ENCODE results near the gene SMAD7. TPM values are rescaled to one million over a fixed set of nuclear protein-coding genes. Genes with fewer than 3 reads are reported as not detected.

Gene SMAD7
- total and polyA plus RNA-seq, 10 of the 15 experiments (the other 5 are each of a cell fraction or from before 2014, with no cell fraction given), result 1.3 to 22.5 (median 8.0) TPM

- Histone ChIP-seq H3K36me3 (ENCODE audit: control insufficient read depth in 2 of 2, insufficient read depth in 2 of 2, low read length in 1 of 2) (no peaks in the 10 kb centered on the region), H2AFZ (ENCODE audit: control insufficient read depth, low read depth, low read length) (no peak overlapping the region), H4K20me1 (ENCODE audit: control insufficient read depth, insufficient read depth) (no peaks in the 10 kb centered on the region), H3K4me1 (ENCODE audit: control insufficient read depth, insufficient read depth, low read length) (no peaks in the 10 kb centered on the region), H3K27me3 (replicated peaks in 1 of 2; ENCODE audit: control insufficient read depth in 2 of 2, insufficient read depth in 2 of 2, low read length in 1 of 2) (peaks cover 0 to 3% of the 10 kb centered on the region in 2 experiments; a peak in 1 of 4 replicates), H3K4me2 (ENCODE audit: control insufficient read depth, insufficient read depth) (no peak overlapping the region), H3K27ac (ENCODE audit: control insufficient read depth, insufficient read depth) (no peak overlapping the region), H3K9ac (ENCODE audit: control insufficient read depth, insufficient read depth, low read length) (no peak overlapping the region), H3K4me3 (no peak overlapping the region), H3K79me2 (ENCODE audit: control insufficient read depth, insufficient read depth, low read length) (no peaks in the 10 kb centered on the region), H3K9me3 (replicated peaks; ENCODE audit: control insufficient read depth, insufficient read depth, low read length) (no peaks in the 10 kb centered on the region; the same call in 2 of the 3 replicates)
- 0% methylated on average over 1 of the region's 1 CpG for WGBS (ENCODE audit: insufficient coverage, insufficient replicate concordance, low lambda C conversion rate, missing lambda C conversion rate)
- ATAC-seq (no peak), FAIRE-seq (no peak), DNase-seq (ENCODE audit: low read depth, low spot score) (no peak)
- ChIA-PET POLR2A (no interaction called here), RAD21 (ENCODE audit: unreplicated experiment) (no interaction called here), SMC1A (ENCODE audit: uncharacterized antibody, unreplicated experiment) (interaction anchor here (1.2 kb wide), 1 partner anchor 272 kb away, joined by 3 read pairs; no protein-coding TSS in a partner anchor), CTCF (interaction anchor here (1.3 kb wide), 1 partner anchor 54 kb away, joined by 3 read pairs; no protein-coding TSS in a partner anchor)
- no TSS peak for BruUV-seq (replicated peaks)
- in situ Hi-C loops (cut with MboI), result no loop called here
- intact Hi-C loops (cut with micrococcal nuclease; ENCODE audit: unreplicated experiment), result no loop called here
- TF ChIP-seq E2F4 (IDR thresholded peaks at IDR 0.05; ENCODE audit: low read depth, low read length) (no peak), PBX3 (IDR thresholded peaks at IDR 0.05; ENCODE audit: insufficient replicate concordance, low read depth, low read length) (no peak), IRF3 (IDR thresholded peaks at IDR 0.05) (no peak), SUPT20H (IDR thresholded peaks at IDR 0.05; ENCODE audit: borderline replicate concordance, control insufficient read depth, low read depth, low read length) (no peak), POU2F2 (IDR thresholded peaks at IDR 0.05; ENCODE audit: borderline replicate concordance, low read depth, low read length) (no peak), ESRRA (IDR thresholded peaks at IDR 0.05; ENCODE audit: low read length) (no peak), STAT3 (IDR thresholded peaks at IDR 0.05; ENCODE audit: low read depth, low read length) (no peak), CBX5 (IDR thresholded peaks at IDR 0.05; ENCODE audit: low read depth) (no peak), EGR1 (IDR thresholded peaks at IDR 0.05; ENCODE audit: borderline replicate concordance in 1 of 2, low read depth in 2 of 2, low read length in 2 of 2) (no peak), CUX1 (IDR thresholded peaks at IDR 0.05; ENCODE audit: insufficient replicate concordance, low read depth, low read length) (no peak), ZSCAN29 (IDR thresholded peaks at IDR 0.05) (no peak)
Observed at GRCh38 chr18:48966523-48966922, 15.8 kb upstream of the SMAD7 start.
